ENCODE data around the gene DYNC2I2.
"Not testable (repeated sequence)": the region's sequence is repeated elsewhere in the genome, so short reads cannot be mapped to it uniquely, and the experiment has no call there.

The DYNC2I2 gene

GRCh38 chr9:128685636-128686489, 29.2 kb upstream of the DYNC2I2 start:
- no peak for DNase-seq

DNA sequence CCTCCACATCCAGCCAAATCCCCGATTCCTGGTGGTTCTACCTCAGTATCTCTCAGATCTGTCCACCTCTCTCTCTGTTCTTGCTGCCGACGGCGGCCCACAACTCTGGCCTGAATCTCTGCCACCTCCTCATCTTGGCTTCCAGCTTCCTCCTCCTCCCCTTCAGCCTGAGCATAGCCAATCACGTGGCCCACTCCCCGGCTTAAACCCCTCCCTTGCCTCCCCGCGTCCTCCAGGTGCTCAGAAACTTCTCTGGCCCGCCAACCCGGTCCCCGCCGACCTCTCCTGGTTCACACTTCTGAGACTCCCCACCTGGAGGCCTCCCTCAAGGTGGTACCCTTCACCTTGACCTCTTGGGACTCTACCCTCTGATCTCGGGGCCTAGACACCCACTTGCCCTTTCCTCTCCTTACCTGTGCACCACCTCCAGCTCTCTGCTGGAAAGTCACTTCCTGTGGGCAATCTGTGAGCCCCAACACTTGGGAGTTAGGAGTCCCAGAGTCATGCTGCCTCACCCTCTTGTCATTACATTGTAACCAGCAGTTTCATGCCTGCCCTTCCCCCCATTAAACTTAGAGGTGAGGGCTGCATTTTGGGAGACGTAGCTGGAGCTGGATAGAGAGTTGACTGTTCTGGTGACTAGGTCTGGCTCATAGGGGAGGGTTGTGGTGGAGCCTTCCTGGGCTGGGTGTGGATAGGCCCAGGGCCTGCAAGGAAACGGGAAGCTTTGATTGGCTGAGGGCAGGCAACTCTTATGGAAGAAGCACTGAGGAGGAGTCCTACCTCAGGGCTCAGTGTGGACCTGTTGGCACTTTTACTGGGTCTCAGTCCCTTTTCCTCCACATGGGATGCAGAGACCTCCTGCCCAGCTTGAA, 27.9 kb upstream of the DYNC2I2 start:
- DNase-seq, result peak; percentile 86

- DNase-seq, result no peak
Observed at GRCh38 chr9:128684065-128684324, 27.3 kb upstream of the DYNC2I2 start.

DNA sequence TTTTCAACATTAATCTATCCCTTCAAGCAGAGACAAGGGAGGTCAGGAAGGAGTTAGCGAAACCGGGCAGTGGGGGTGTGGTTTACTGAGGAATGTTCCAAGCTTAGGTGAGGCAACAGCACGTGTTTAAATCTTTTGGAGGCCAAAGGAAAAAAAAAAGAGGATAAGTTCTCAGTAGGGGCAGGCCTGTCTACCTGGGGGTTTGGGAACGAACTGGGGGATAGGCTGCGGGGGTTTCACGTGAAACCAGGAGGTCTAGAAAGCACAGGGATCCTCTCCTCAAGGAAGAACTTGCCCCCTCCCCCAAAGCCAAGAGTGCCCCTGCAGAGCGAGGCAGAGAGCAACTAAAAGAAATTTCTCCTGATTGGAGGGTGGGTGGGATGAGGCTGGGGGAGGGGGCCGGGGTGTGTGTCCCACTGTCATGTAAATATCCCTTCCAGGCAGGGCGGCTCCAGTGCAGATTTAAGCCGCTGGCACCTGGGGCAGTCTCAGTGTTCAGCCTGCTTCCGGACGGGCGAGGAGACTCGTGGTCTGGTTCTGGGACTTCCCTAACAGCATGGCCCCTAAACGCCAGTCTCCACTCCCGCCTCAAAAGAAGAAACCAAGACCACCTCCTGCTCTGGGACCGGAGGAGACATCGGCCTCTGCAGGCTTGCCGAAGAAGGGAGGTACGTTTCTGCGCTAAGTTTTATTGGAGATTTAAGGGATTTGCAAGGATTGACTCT, 26.9 kb upstream of the DYNC2I2 start:
- DNase-seq, result peak; percentile 78

DNA sequence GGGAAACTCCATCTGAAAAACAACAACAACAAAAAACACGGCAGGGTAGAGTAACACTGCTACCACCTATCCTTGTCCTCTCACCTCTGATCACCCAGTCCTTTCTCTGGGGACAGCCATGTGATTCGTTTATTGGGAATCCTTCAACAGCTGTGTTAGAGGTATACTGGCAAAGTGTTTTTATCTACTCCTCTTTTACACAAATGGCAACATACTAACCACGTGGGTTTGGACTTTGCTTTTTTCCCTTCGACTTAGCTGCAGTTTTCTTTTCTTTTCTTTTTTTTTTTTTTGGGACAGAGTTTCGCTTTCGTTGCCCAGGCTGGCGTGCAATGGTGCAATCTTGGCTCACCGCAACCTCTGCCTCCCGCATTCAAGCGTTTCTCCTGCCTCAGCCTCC, 21.1 kb upstream of the DYNC2I2 start:
- DNase-seq, result no peak

DNA sequence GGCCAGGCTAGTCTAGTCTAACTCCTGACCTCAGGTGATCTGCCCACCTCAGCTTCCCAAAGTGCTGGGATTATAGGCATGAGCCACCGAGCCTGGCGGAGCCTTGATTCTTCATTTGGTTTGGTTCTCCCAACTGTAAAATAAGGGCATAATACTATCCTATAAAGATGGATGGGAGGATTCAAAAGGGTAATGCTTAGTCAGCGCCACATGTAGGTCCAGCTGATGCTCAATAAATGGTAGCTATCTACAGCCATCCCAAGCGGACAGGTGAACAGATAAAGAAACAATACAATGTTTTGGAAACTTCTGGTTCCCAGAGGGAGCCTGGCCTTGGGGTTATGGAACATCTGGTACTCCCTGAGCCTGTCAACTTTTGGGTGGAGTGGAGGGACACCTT, 18.7 kb upstream of the DYNC2I2 start:
- no peak for DNase-seq

GRCh38 chr9:128669786-128670185, 13.1 kb upstream of the DYNC2I2 start:
- DNase-seq, result no peak

DNA sequence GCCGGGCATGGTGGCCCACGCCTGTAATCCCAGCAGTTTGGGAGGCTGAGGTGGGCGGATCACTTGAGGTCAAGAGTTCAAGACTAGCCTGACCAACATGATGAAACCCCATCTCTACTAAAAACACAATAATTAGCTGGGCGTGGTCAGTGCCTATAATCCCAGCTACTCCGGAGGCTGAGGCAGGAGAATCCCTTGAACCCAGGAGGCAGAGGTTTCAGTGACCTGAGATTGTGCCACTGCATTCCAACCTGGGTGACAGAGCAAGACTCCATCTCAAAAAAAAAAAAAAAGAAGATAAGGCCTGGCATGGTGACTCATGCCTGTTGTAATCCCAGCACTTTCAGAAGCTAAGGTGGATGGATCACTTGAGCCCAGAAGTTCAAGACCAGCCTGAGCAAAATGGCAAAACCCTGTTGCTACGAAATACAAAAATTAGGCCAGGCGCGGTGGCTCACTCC, 9.9 kb upstream of the DYNC2I2 start:
- not testable (repeated sequence) for DNase-seq

- no peak for DNase-seq
Observed at GRCh38 chr9:128657796-128658195, 1.1 kb upstream of the DYNC2I2 start.

DNA sequence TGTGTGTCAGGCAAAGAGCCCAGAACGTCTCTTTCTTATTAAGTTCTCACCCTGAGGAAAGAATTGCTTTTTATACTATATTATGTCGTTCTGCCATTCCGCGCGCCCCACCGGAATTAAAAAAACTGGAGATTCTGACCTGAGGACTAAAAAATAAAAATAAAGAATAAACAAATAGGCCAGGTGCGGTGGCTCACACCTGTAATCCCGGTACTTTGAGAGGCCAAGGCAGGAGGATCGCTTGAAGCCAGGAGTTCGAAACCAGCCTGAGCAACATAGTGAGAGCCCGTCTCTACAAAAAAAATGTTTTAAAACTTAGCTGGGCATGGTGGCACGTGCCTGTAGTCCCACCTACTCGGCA, 677 bp upstream of the DYNC2I2 start:
- no peak for DNase-seq

- DNase-seq, result no peak
Observed at GRCh38 chr9:128654481-128654880, 2.2 kb downstream of the DYNC2I2 start.

GRCh38 chr9:128653908-128654307, 2.7 kb downstream of the DYNC2I2 start:
- DNase-seq, result no peak

DNA sequence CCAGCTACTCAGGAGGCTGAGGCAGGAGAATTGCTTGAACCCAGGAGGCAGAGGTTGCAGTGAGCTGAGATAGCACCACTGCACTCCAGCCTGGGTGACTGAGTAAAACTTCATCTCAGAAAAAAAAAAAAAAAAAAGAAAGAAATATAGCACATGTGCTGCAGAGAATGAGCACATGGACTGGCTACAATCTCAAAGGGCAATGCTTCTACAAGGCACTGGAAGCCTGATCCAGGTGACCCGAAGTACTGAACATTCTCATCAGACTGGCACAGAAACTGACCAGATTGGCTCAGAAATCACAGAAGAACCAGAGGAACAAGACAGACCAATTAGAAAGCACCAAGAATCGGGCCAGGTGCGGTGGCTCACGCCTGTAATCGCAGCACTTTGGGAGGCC, 4.8 kb downstream of the DYNC2I2 start:
- no peak for DNase-seq

- peak; percentile 83 for DNase-seq
Observed at GRCh38 chr9:128648206-128648605, 8.4 kb downstream of the DYNC2I2 start.

DNA sequence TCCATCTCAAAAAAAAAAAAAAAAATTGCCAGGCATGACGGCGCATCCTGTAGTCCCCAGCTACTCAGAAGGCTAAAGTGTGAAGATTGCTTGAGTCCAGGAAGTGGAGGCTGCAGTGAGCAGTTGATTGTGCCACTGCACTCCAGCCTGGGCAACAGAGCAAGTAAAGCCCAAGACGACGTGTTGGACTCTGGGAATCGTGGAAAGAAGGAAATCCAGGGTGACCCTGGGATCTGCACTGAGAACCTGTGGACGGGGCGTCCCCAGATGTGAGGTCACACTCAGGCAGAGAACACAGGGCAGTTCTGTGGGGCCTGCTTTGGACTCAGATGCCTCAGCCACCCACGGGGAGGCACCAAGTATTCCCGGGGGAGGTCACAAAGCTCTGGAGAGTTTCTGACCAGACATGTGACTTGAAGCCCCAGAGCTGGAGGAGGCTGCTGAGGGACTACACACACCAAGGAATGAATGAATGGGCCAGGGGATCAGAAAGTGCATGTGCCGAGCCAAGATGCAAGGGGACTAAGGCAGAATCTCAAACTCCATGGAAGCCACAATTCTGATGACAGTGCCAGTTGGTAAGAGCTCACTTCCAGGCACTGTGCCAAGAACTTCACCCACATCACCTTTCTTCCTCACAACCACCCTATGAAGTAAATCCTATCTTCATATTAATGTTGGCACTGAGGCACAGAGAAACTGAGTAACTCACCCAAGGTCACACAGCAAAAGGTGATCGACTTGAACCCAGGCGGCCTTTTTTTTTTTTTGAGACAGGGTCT, 12.9 kb downstream of the DYNC2I2 start:
- DNase-seq, result no peak

- DNase-seq, result no peak
Observed at GRCh38 chr9:128642675-128643245, 13.9 kb downstream of the DYNC2I2 start.

DNA sequence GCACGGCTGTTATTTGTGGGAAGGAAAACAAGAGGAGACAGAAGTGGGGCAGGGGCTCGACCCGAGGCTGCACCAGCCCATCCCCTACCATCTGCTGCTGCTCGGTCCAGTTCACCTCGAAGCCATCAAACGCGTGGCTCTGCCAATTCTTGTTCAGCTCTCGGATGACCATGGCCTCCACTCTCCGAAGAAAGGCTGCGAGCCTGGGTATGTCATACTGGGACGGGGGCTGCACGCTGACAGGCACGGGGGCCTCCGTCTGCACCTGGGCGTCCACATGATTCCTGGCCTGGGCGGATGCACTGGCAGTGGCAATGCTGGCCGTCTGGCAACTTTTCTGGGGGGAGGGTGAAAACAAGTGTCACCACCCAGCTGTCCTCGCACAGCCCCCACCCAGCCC, 16.0 kb downstream of the DYNC2I2 start:
- DNase-seq, result no peak

DNA sequence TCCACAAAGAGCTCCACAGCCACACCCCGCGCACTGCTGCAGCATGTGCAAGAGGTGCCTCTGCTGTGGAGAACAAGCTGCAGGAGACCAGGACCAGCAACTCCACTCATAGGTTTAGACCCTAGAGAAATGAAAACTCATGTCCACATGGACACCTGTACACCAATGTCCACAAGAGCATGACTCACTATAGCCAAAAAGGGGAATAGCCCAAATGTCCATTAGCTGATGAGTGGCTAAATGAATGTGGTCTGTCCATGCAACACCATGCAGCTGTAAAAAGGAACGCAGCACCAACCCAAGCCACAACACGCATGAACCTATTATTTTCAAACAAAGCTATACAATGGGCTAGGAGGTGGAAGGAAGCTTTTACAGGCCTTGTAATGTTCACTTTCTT, 18.1 kb downstream of the DYNC2I2 start:
- DNase-seq, result no peak

- no peak for DNase-seq
Observed at GRCh38 chr9:128637656-128638055, 19.0 kb downstream of the DYNC2I2 start.

- no peak for DNase-seq
Observed at GRCh38 chr9:128636556-128637530, 19.8 kb downstream of the DYNC2I2 start.

- DNase-seq, result no peak
Observed at GRCh38 chr9:128636024-128636390, 20.6 kb downstream of the DYNC2I2 start.
